HepG2 (cell line): Measurements from ENCODE around the gene PLRG1.

Source experiments
- CTCF ChIP-seq: sonication (generic); formaldehyde crosslinking; IDR thresholded peaks from 2 replicates; pipeline ENCODE4 v1.5.0; 2020; ENCODE audit warnings: mild to moderate bottlenecking, missing genetic modification reagents, moderate library complexity
- SMARCE1 ChIP-seq: fragments of 450-650 bp; IDR thresholded peaks from 2 replicates; pipeline ENCODE4 v1.6.1; 2017; ENCODE audit warnings: borderline replicate concordance
- ZFP41 ChIP-seq: sonication (generic); formaldehyde crosslinking; IDR thresholded peaks from 2 replicates; pipeline ENCODE4 v1.4.0; 2020; ENCODE audit warnings: mild to moderate bottlenecking, missing genetic modification reagents, borderline replicate concordance

DNA sequence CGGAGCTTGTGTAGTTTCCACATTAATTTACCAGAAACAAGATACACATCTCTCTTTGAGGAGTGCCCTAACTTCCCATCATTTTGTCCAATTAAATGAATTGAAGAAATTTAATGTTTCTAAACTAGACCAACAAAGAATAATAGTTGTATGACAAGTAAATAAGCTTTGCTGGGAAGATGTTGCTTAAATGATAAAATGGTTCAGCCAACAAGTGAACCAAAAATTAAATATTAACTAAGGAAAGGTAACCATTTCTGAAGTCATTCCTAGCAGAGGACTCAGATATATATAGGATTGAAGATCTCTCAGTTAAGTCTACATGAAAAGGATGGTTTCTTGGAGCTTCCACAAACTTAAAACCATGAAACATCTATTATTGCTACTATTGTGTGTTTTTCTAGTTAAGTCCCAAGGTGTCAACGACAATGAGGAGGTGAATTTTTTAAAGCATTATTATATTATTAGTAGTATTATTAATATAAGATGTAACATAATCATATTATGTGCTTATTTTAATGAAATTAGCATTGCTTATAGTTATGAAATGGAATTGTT lies 12.6 kb upstream of the PLRG1 start, which contains the start of gene FGB:
- TF ChIP-seq CTCF (CRISPR knock-in tag) (no peak), ZFP41 (CRISPR knock-in tag) (no peak), SMARCE1 (no peak)
